ENCODE results near the gene CCDC51. TPM values are rescaled to one million over a fixed set of nuclear protein-coding genes. Genes with fewer than 3 reads are reported as not detected.
A peak's percentile ranks its signal among the peaks of the same experiment; 100 is the strongest.

CCDC51 gene
- total and polyA plus RNA-seq, 7 donors = 9.4 to 22.5 (median 13.3) TPM

DNA sequence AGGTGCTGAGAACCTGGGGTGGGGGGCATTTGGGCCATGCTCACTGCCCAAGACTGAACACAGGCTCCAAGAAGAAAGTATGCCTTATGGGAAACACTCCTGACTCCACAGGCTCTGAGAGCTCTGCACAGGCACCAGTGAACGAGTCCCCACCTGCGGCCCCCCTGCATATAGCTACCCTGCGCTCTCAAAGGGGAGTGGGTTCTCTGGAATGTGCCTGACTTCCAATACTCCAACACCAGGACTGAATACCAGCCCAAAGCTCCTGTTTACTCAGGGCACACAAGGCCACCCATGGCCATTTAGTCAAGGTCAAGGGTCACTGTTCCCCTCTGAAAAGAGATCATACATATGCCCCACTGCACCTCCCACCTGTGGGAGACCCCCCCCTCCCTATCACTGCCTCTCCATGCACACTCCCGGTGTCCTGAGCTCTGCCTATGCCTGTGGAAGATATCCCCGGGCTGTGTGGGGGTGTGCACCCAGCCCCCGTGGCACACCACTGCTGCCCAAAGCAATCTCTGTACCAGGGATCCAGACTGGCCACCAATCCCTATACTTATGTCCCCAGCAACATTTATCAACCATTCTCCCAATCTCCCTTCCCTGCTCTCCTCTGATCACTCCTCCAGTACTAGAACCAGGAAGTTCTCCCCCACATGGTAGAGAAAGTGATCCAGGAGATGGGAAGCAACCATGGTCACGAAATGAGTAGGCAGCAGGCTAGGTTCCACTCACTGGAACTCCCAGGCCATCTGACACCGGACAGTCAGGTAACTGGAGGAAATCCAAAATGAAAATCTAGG is 8.5 kb downstream of the CCDC51 start:
- intact Hi-C loops (cut with DNase I) = loop anchor here (10.0 kb wide), 1 partner anchor 237 kb away; no protein-coding TSS in a partner anchor
- peak overlapping the region; percentile 92 to 96 (median 93) for H3K27ac ChIP-seq
- H3K9me3 ChIP-seq = no peaks in the 10 kb centered on the region
- TF ChIP-seq POLR2A (IDR thresholded peaks at IDR 0.05) = no peak
- TF ChIP-seq, protein P1, sequence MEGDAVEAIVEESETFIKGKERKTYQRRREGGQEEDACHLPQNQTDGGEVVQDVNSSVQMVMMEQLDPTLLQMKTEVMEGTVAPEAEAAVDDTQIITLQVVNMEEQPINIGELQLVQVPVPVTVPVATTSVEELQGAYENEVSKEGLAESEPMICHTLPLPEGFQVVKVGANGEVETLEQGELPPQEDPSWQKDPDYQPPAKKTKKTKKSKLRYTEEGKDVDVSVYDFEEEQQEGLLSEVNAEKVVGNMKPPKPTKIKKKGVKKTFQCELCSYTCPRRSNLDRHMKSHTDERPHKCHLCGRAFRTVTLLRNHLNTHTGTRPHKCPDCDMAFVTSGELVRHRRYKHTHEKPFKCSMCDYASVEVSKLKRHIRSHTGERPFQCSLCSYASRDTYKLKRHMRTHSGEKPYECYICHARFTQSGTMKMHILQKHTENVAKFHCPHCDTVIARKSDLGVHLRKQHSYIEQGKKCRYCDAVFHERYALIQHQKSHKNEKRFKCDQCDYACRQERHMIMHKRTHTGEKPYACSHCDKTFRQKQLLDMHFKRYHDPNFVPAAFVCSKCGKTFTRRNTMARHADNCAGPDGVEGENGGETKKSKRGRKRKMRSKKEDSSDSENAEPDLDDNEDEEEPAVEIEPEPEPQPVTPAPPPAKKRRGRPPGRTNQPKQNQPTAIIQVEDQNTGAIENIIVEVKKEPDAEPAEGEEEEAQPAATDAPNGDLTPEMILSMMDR (IDR thresholded peaks at IDR 0.05) = no peak
- TF ChIP-seq POLR2AphosphoS5 (IDR thresholded peaks at IDR 0.05) = no peak
- TF ChIP-seq EP300 (IDR thresholded peaks at IDR 0.05) = no peak
- peaks cover 0 to 58% (median 46%) of the 10 kb centered on the region in 4 donors for H3K4me1 ChIP-seq
- no peaks in the 10 kb centered on the region for H3K27me3 ChIP-seq
- 89 to 92% methylated on average over 8 of the region's 8 CpGs for WGBS, 2 donors
- H3K4me3 ChIP-seq = no peak overlapping the region
- H3K36me3 ChIP-seq = peaks cover 0 to 19% (median 6%) of the 10 kb centered on the region in 4 donors
- DNase-seq = peak; percentile 58

DNA sequence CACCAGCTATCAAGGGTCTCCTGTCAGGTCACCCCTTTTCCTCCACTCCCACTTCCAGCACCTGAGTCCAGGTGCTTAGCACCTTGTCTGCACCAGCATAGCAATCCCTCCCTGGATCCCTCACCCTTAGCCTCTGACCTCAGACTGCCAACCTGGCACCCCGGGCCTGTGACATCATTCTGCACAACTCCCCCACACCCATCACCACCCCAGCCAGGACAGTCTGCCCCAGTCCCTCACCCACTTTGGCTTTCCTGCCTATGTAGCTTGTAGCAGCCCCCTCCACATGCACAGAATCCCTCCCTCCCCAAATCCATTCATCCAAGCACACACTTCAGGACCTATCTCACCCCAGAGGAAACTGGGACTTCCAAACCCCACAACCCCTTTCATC is 9.2 kb downstream of the CCDC51 start:
- 41 to 79% methylated on average over 1 of the region's 1 CpG for WGBS, 2 donors
- H3K4me1 ChIP-seq = peaks cover 0 to 63% (median 52%) of the 10 kb centered on the region in 4 donors
- DNase-seq = peak; percentile 62
- H3K9me3 ChIP-seq = no peaks in the 10 kb centered on the region
- H3K27ac ChIP-seq = peak overlapping the region; percentile 92 to 96 (median 93)
- H3K36me3 ChIP-seq = peaks cover 0 to 19% (median 6%) of the 10 kb centered on the region in 4 donors
- intact Hi-C loops (cut with DNase I) = loop anchor here (10.0 kb wide), 1 partner anchor 236 kb away; no protein-coding TSS in a partner anchor
- TF ChIP-seq EP300 (IDR thresholded peaks at IDR 0.05) (no peak), POLR2AphosphoS5 (IDR thresholded peaks at IDR 0.05) (no peak), POLR2A (IDR thresholded peaks at IDR 0.05) (no peak)
- TF ChIP-seq, protein P1 (IDR thresholded peaks at IDR 0.05) = no peak
- no peaks in the 10 kb centered on the region for H3K27me3 ChIP-seq
- no peak overlapping the region for H3K4me3 ChIP-seq

DNA sequence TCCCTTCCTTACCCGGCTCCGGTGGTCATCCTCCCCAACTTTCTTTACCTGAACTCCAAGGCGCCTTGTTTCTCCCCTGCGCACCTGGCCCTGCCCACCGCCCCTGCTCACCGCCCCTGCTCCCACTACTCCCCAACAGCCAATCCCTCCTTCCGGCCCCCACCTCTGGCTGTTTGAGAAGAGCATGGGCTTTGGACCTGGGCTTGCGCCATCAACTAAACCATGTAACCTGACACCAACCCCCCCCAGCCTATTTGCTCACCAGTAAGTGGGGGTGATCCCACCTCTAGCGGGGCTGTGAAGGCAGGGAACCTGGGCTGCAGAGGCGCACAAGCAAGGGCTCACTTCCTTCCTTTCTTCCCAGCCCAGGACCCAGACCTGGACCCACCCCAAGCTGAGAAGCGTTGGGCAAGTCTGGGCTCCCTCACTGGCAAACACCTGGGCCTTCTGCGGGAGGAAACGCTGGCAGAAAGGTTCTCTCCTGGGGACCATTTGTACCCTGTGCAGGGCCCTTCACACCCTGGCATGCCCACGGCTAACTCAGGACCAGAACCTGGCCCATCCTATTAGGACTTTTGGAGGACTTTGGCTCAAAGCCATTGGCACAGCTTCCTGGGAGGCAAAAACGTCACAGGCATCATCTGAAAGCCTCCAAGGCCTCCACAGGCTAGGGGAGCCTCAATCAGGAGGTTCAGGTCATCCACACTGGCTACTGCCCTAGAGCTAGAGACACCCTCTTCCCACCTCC is 9.8 kb downstream of the CCDC51 start, which contains the start of gene PLXNB1:
PLXNB1 (minus strand) TSS at position 127 of the 748 bp plus-strand sequence. CDS start 5,475 bp downstream, outside the sequence.
- peak within 1 kb of the TSS; percentile 63 to 93 (median 76) for H3K4me3 ChIP-seq
- H3K4me1 ChIP-seq = peaks cover 0 to 63% (median 55%) of the 10 kb centered on the region in 4 donors
- 6 to 18% methylated on average over 15 of the region's 15 CpGs for WGBS, 2 donors
- H3K27me3 ChIP-seq = no peaks in the 10 kb centered on the region
- no peaks in the 10 kb centered on the region for H3K9me3 ChIP-seq
- H3K36me3 ChIP-seq = peaks cover 0 to 19% (median 6%) of the 10 kb centered on the region in 4 donors
- H3K27ac ChIP-seq = peak within 1 kb of the TSS; percentile 92 to 96 (median 93)
- peak; percentile 95 for DNase-seq
- intact Hi-C loops (cut with DNase I) = loop anchor here (2.0 to 10.0 kb wide), 2 partner anchors 27 to 235 kb away; no protein-coding TSS in a partner anchor
- peak; percentile 28 to 48 (median 36) for TF ChIP-seq POLR2AphosphoS5 (IDR thresholded peaks at IDR 0.05)
- no peak for TF ChIP-seq EP300 (IDR thresholded peaks at IDR 0.05)
- TF ChIP-seq, protein P1 (IDR thresholded peaks at IDR 0.05) = no peak
- peak in 1 of 2 donors; percentile 26 for TF ChIP-seq POLR2A (IDR thresholded peaks at IDR 0.05)

DNA sequence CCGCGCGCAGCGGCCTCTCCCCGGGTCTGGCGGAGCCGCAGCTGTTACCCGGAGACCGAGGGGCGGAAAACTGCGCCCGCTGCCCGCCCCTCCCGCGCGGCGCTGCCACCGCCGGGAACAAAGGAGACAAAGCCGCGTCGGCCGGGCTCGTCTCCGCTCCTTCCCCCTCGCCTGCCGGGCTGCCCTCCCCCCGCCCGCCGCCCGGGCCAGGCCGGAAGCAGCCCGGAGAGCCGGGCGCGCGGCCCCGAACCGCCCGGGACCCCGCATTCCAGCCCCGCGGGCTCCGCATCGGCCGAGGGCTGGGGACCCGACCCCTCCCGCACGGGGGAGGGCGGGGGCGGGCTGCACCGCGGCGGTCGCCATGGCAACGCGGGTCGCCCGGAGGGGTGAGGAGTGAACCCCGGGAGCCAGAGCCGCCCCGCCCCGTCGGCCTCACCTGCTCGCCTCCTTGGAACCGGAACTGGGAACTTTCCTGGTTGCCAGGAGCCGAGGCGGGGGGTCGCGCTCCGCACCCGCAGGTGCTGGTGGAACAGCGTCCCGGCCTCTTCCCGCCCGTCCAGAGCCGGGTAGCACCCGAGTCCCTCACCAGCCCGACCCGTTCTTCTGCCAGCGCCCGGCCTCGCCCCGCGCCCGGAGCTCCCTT is 10.5 kb downstream of the CCDC51 start:
- no peaks in the 10 kb centered on the region for H3K27me3 ChIP-seq
- H3K27ac ChIP-seq = peak overlapping the region; percentile 92 to 96 (median 93)
- WGBS, 2 donors = 1% methylated on average over 86 of the region's 86 CpGs
- peaks cover 0 to 63% (median 59%) of the 10 kb centered on the region in 4 donors for H3K4me1 ChIP-seq
- TF ChIP-seq POLR2AphosphoS5 (IDR thresholded peaks at IDR 0.05) (peak in 2 of 4 donors; percentile 33 to 72), POLR2A (IDR thresholded peaks at IDR 0.05) (no peak)
- H3K4me3 ChIP-seq = peak overlapping the region; percentile 63 to 93 (median 76)
- H3K9me3 ChIP-seq = no peaks in the 10 kb centered on the region
- intact Hi-C loops (cut with DNase I) = loop anchor here (2.0 kb wide), 1 partner anchor 27 kb away; no protein-coding TSS in a partner anchor
- DNase-seq = peak; percentile 86
- peaks cover 0 to 19% (median 6%) of the 10 kb centered on the region in 4 donors for H3K36me3 ChIP-seq
